Vagina (tissue), 2 donors: ENCODE results near the gene MICALL2.

Source experiments
- CTCF ChIP-seq, 3 experiments: fragments of 450-650 bp in 2 of 3; fragments of 200-600 bp in 1 of 3; sonication (generic) in 1 of 3; IDR thresholded peaks; one replicate each; pipeline ENCODE4 v1.5.1; 2017 to 2019; ENCODE audit warnings: antibody characterized with exemption in 3 of 3, mild to moderate bottlenecking in 2 of 3, moderate library complexity in 2 of 3
- POLR2A ChIP-seq, 2 donors: fragments of 450-650 bp; IDR thresholded peaks; one replicate each; pipeline ENCODE4 v1.6.1; 2017; ENCODE audit warnings: antibody characterized with exemption in 2 of 2, mild to moderate bottlenecking in 2 of 2, moderate library complexity in 2 of 2

- TF ChIP-seq CTCF (IDR thresholded peaks at IDR 0.05) (no peak), POLR2A (IDR thresholded peaks at IDR 0.05) (no peak)
Observed at GRCh38 chr7:1475991-1476390, 16.7 kb upstream of the MICALL2 start.
